ENCODE measurements around the gene PITX2.

PITX2 gene

DNA sequence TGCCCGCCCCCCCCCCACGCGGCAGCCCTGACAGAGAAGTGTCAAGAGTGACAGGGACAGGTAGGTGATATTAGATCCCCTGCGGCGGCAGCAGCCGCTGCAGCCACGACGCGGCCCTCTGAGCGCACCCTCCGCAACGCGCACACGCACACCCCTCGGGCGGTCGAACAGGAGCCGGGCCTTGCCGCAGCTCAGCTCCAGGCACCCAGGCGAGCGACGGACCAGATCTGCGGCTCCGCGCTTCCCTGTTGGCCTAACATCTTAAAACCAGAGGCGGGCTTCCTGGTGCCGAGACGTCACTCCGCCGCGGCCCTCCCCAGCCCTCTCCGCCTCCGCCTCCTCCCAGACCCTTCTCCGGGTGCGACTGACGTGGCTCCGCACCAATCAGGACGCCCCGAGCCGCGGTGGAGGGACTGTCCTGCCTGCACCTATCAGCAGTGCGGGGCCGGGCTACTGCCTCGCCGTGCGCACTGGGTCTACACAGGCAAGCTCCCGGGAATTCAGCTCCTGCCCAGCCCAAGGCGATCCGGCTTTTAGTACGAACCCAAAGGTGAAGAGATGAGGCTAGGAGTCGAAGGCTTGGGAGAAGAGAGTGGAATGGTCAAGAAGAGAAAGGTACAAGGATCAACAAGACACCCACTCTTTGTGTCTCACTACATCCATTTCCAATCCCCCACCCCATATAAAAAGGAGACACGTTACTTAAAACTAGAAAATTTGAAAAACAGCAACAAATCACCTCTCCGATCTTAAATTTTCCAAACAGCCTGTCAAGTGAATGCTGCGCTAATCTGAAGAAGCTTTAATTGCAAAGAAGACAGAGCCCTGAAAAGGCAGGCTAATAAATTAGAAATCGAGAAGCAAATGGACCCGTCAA lies at the start of gene PITX2:
PITX2 (minus strand) TSS at position 237 of the 877 bp plus-strand sequence. CDS start 617 bp downstream, outside the sequence.
- peak in 2 of 3 donors; percentile 43 to 53 for DNase-seq (ENCODE audit: low read depth in 3 of 3)

DNA sequence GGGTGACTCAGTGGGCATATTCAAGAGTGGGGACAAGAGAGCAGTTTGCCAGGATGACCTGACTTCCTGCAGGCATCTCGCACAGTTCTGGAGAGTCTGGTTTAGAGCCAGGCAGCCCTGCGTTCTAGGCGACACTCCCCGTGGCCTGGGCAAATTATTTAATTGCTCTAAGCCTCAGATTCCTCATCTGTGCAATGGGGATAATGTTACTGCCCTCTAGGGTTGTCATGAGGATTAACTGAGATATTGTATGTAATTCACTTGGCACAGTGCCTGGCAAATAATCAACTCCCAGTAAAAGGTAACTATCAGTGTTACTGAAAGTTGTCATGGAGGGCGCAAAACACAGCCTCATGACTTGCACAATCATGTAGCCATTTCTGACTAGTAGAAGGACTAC lies 48.8 kb upstream of the PITX2 start:
- DNase-seq (ENCODE audit: low read depth in 3 of 3): no peak

DNA sequence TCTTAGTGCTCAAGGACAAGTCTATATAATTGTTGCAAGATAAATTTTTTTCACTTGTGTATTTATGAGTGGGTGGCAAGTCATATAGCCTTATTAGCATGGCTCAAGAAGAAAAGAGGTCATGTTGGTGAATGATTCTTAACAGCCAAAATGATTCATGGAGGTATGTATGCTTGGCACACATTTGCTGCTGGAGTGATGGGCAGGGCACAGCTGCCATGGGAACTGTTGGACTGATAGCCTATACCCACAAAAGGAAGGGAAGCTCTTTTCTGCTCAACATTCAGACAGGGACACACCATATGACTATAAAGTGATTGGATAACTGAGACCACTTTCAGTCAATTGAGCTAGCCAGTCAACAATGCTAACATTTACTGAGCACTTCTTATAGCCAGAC lies 46.8 kb upstream of the PITX2 start:
- DNase-seq (ENCODE audit: low read depth in 3 of 3): no peak

DNA sequence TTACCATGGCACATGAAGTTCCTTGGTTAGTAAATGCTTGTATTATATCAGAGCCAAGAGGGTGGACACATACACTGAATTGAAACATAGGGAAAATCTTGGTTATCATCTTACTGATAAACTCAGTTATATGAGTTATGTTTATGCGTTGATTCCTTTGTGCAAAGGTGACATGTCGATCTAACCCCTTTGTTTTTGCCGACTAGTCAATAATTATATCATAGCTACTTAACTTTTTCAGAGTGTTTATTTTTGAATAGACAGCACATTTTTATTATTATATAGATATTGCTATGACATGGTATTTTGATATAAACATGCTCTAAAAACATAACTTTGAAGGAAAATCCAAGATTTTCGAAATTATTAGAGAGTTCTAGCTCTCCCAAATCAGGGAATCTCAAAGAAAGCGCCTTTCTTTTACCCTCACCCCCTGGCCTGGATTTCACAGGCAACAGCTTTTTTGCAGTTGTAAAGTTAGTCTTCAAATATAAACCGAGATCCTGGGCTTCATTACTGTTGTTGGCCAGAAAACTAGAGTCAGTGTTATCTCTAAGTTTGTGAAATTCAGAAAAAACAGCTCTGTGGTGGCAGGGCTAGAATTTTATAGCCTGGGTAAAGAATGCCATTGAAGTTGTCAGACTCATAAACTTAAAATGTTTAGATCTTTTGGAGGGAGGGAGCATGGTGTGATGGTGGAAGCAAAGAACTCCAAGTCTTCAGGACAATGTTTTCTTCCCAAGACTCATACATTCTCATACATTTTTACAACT lies 45.8 kb upstream of the PITX2 start:
- no peak for DNase-seq (ENCODE audit: low read depth in 3 of 3)

DNA sequence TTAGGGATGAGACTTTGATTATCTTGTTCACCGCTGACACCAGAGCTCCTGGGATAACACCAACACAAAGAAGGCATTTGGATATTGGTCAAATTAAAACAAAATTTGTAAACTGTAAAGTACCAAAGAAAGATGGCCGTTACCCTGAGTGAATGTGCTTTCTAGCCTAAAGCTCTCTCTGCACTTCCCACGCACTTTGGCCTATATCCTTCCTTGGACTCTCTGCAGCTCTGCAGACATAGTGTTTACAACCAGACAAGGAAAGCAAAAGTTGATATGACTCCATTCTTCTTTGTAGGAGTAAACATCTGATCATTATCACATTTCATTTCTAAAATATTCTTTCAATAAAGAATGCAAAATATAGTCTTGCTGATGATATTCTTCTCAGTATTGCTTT lies 44.8 kb upstream of the PITX2 start:
- DNase-seq (ENCODE audit: low read depth in 3 of 3): no peak

DNA sequence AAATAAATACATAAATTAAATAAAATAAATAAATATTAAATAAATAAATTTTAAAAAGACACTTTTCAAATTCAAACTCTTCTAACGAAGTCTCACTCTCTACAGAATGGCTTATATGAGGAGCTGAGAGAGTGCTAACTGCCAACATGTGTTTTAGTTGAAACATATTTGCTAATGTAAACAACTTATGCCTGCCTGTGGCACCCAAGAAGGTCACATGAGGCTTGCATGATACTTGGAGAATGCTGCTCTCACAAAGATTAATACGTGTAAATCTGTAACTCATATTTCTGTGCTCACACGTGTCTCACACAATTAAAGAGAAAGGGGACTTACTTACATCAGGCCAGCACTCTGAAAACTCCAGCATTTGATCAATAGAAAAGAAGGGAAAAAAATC lies 43.2 kb upstream of the PITX2 start:
- no peak for DNase-seq (ENCODE audit: low read depth in 3 of 3)

DNA sequence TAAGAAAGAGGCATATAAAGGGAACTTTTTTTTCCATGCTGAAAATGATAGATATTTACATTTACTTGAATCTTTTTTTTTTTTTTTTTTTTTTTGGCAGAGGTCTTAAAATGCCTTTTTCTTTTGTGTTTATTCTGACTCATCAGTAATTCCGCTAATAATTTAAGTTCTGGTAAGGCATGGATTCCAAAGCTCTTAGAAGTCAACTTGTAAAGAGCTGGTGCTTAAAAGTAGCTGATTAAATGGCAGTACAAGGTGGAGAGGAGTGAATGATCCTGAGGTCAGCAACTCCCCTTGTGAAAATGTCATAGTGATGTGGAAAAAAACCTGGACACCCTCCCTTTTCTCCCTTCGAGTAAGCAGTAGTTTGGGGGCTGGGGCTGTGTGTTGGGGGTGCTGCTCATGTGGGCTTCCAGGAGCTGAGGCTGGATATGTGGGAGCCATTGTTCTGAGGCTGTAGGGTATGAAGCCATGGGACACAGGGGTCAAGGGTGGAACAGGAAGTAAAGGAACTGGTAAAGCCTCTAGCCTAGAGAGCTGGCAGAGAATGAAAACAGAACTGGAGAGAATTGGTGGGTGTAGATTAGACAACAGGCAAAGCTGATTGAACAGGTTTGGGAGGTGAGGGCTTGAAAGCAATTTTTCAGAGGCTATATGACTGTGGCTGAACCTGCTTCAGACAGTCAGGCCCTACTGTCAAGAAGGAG lies 41.0 kb upstream of the PITX2 start:
- no peak for DNase-seq (ENCODE audit: low read depth in 3 of 3)

DNA sequence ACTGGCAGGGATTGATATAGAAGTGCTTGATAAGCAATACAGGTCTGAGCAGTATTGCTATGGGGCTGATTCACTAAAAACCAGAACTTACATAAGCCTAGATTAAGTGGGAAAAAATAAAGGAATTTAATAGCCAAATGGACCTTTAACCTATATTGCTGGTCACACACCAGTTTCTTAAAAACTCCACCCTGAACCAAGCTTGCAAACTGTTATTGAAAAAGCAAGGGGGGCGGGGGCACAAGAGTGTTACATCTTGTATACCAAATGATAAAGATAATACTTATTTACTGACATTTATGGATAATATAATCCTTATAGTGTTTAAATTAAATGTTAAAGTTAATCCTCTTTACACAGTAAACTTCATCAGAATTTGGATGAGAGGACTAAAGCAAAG lies 40.3 kb upstream of the PITX2 start:
- no peak for DNase-seq (ENCODE audit: low read depth in 3 of 3)

DNA sequence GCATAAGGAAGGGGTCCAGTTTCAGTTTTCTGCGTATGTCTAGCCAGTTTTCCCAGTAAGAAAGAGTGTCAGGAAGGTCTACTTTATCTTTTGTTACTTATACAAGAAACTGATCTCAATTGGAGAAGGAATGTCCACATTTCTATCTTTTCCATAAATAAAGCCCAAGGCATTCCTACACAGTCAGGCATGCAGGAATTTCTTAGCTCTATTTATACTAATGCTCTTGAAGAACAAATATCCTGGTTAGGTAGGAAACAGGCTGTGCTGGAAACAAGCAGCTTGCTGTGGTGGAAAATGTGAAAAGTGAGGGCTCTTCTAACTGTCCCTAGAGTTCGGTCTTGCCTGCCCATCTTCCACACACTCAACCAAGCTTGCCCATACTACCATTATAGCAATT lies 37.9 kb upstream of the PITX2 start:
- DNase-seq (ENCODE audit: low read depth in 3 of 3): no peak

DNA sequence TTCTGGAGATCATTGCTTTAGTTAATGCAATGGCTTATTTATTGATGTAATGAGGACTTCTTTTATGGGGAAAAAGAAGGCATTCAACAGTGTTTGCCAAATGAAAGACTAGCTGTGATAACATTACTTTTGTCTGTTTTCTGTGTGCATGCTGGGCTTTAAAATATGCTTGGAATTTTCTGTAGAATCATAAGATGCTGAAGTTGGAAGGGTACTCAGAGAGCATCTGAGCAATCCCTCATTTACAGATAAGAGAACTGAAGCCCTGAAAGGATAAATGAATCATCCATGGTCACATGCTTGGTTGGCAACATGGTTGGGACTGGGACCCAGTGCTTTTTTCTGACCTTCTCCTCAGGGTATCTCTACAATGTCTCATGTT lies 31.4 kb upstream of the PITX2 start:
- no peak for DNase-seq (ENCODE audit: low read depth in 3 of 3)

DNA sequence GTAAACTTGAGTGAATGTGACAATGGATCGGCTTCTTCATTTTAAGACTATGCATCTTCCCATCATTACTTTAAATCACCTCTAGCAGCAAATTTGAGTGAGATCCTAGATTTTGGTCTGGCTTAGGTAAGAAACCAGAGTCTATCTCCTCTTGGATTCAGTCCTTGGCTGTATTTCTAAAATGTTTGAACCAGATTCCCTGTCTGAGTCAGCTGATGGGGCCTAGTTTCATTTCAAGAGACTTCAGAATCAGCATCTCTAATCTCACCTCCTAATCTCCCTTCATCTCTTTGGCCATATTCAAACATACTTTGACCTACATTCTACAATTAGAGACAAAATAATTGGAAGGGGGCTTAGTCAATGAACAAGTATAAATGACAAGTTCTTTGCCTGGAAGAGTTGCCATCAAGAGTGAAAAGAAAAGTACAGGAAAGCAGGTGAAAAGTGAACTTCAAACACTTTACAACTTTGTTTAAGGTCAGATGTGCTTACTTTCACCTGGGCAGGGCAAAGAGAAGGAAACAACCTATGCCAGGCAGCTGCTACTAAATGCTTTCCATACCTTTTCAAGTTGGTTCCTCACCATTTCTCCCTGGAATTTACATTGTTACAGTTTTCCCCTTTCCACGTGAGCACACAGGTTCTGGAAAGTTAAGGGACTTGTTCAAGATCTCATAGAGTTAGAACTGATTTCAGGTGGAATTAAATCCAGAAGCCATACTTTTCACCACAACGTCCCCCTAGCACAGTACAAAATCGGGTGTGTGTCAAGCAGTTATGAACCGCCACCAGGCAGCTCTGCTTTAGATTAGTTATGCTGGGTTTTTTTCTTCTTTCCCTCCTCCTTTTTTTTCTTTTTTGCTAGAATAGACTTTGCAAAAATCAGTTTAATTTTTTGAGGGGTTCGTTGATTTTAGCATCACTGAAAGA lies 30.7 kb upstream of the PITX2 start:
- no peak for DNase-seq (ENCODE audit: low read depth in 3 of 3)

DNA sequence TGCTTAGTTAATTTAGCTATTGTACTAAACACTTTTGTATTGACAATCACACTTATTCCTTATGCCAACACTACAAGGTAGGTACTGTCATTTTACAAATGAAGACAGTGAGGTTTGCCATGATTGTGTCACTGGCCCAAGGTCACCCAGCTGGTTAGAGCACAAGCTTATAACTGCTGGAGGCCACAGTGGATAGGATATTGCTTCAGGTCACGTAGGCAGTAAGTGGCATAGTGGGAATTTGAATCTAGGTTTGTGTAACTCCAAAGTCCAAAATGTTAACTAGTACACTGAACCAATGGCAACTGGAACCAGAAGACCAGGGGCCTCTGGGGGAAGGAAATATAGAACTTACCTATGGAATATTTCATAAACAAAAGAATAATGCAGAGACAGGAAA lies 21.1 kb upstream of the PITX2 start:
- DNase-seq (ENCODE audit: low read depth in 3 of 3): no peak

DNA sequence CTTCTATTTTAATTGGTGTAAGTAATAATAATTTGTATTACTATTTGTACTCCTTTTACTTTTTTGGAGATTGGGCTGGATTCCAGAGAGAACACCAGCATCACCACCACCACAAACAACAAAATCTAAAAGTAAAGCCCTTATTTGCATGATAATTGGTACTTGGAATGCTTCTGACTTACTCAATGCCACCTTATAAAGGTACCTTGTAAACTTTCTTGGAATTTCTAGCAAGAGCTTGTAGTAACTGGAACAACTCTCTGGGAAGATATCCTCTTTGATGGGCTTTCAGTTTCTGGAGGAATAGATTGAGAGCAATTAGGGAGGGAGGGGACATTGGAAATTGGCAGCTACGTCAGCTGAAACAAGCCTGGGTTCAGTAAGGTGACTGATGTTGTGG lies 20.2 kb upstream of the PITX2 start:
- DNase-seq (ENCODE audit: low read depth in 3 of 3): no peak

DNA sequence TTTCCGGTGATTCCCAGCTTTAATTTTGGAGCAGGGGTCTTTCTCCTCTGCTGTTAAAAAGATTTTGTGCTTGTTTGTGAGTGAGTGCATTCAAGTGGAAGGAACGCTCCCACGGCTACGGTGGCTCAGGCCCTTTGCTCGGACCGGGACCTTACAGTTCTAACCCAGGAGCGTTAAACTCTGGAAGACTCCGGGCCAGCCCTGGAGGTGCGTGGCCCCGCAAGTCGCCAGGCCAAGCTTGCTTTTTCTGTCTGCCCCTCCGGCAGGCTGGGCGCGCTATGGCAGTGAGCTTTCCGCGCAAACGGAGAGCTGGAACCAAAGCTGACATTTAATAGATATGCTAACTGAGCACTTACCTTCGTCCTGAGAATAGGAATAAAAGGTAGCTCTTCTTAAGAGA lies 18.3 kb upstream of the PITX2 start:
- no peak for DNase-seq (ENCODE audit: low read depth in 3 of 3)

DNA sequence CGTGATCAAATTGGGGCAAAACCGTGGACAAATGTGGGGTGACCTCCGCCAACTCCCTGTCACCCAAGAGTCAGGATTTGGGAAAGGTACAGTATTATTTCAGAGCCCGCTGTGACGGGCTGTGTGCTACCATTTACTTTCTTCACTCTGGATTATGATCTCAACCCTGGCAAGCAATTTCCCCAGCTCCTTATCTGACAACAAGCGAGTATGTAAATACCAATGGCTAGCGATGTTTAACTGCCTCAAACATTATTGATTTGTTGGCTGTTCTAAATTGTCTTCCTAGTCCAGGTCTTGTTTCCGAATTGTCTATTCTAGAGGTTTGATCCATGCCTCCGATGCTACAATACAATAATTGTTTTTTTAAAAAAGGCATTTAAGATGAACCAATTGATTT lies 17.7 kb upstream of the PITX2 start:
- DNase-seq (ENCODE audit: low read depth in 3 of 3): no peak

DNA sequence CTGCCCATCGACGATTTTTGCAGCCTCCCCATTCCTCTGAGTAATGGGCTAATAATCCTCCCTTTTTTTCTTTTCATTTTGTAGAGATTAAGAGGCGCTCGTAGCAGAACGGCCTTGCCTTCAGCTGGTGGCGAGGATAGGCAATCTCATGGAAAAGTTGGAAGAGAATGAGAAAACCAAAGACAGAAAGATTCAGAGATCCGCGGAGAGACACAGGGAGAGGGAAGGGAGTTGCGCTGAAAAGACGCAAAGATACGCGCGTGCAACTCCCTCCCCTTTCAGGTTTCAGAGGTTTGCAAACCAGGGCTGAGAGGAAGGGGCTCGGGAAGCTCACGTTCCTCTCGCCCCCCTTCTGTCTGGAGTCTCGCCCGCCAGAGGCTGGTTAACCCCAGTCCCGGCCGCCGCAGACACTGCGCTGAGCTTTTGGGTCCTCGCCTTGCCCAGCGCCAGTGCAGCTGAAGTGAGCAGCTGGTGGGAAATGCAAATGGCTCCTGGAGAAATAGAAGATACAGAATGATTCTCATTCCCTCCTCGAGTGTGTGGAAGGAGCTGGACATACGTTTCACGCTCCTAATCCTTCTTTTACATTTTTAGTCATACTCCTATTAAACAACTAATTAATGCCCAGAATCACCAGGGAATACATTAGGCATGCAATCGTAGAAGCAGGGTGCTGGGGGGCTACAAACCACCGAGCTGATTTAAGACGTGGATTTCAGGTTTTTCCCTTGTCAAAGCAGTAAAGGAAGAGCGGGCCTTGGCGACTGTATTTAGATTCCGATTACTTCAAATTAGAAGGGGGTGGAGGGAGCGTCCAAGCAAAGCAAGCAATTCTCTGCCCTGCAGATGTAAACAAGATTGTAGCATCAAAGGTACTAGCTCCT lies 16.6 kb upstream of the PITX2 start:
- no peak for DNase-seq (ENCODE audit: low read depth in 3 of 3)

DNA sequence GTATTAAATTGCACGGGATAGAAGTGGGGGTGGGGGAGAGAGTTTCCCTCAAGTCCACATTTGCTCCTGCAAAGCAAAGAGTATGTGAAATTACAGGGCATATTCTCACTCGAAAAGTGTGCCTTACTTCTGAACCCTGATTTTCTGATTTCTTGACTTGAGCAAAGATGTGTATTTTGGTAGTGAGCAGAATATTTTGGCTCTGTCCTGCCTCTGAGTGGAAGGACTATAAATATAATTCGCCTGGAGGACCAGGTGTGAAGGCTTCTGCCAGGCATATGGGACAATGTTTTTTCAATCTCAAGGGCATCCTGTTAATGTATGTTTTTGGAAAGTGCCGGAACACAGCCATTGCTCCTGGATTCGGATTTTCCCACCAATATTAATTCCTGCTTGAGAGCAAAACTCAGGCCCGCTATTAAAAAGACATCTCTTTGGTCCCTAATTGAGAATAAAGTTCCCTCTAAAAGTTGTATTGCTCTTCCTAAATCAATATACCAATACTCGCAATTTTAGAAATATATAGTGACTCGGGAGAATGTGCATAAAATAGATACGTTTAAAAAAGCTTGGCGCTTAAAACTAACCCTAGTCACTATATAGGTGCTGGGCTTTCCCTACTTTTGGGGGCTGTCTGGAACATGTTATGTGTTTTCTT lies 15.3 kb upstream of the PITX2 start:
- DNase-seq (ENCODE audit: low read depth in 3 of 3): no peak

DNA sequence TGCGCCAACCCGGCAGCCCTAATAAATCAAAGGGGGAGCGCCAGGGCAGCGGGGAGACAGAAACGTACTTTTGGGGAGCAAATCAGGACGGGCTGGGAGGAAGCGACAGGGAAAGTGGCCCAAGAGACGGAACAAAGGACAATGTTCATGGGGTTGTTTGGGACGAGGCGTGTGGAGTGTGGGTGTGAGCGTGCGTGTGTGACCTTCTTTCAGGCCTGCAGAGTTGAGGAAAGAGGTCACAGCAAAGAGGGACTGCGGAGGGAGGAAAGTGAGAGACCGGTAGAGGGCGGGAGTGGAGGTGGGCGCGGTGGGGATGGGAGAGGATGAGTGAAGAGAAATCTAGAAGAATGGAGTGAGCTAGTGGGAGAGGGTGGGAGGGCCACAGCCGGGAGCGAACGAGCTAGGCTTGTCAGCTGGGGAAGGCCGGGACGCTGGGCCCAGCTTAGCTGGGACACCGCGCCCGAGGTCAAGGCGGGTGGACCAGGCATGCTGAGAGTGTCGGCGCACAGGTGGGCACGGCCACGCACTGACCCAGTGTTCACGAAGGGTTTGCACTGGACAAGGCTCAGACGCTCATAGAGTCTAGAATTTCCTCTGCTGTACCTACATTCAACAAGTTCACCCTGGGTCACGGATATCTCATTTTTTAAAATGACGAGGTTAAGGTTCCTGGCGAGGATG lies 14.7 kb upstream of the PITX2 start:
- no peak for DNase-seq (ENCODE audit: low read depth in 3 of 3)

DNA sequence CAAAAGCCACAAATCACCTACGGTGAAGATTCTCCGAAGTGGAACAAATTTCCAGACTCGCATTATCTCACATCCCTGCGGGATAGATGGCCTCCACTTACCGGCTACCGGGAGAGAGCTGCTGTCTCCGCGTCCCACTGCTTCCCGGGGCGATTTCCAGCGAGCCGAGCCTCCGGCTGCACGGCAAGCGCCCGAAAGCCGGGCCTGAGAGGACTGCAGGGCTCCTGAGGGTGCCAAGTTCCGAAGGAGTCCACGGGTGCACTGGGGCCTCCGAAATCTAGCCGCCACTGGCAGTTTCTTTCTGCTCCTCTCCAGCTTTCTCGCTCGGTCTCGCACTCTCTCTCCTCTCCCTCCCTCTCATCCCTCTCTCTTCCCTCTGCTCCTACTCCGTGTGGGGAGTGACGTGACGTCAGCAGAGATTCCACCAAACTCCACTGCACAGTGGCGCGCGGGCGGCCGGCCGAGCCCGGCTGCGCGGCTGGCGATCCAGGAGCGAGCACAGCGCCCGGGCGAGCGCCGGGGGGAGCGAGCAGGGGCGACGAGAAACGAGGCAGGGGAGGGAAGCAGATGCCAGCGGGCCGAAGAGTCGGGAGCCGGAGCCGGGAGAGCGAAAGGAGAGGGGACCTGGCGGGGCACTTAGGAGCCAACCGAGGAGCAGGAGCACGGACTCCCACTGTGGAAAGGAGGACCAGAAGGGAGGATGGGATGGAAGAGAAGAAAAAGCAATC lies 14.0 kb upstream of the PITX2 start:
- no peak for DNase-seq (ENCODE audit: low read depth in 3 of 3)

All from stimulated activated CD4-positive, alpha-beta T cell treated with anti-CD3 and anti-CD28 coated beads, TNF-alpha, amount 100 ng/mL, for 48 hours (primary cell).